ENCODE data around the gene DLG2. TPM values are rescaled to one million over a fixed set of nuclear protein-coding genes. Genes with fewer than 3 reads are reported as not detected.

DLG2 gene
- total RNA-seq, 2 experiments from 2014 or later, result 6.9 to 8.2 TPM

- Histone ChIP-seq H3K27ac (ENCODE audit: low read depth, low read length, poor library complexity, severe bottlenecking) (no peak overlapping the region), H3K4me3 (ENCODE audit: low read depth, low read length, poor library complexity, severe bottlenecking) (no peak overlapping the region), H3K79me2 (ENCODE audit: insufficient read depth, low read depth, low read length) (no peaks in the 10 kb centered on the region), H2AFZ (ENCODE audit: low read length) (no peak overlapping the region), H3K9me2 (ENCODE audit: insufficient read depth, low read length) (no peaks in the 10 kb centered on the region), H3K4me2 (ENCODE audit: low read length) (no peak overlapping the region), H3K36me3 (ENCODE audit: insufficient read depth, low read length) (no peaks in the 10 kb centered on the region), H3K4me1 (ENCODE audit: insufficient read depth, low read length, poor library complexity, severe bottlenecking) (no peaks in the 10 kb centered on the region), H4K20me1 (ENCODE audit: insufficient read depth, low read length) (no peaks in the 10 kb centered on the region), H3K9me3 (ENCODE audit: low read length) (no peaks in the 10 kb centered on the region)
- no peak for TF ChIP-seq CTCF (conservative IDR thresholded peaks at IDR 0.05; ENCODE audit: low read length)
- TF ChIP-seq EZH2phosphoT487 (IDR thresholded peaks at IDR 0.05; ENCODE audit: borderline replicate concordance, low read depth, low read length), result no peak
- ChIA-PET POLR2A (no interaction called here), CTCF (ENCODE audit: unreplicated experiment) (no interaction called here)
- intact Hi-C loops (cut with micrococcal nuclease; ENCODE audit: unreplicated experiment), result no loop called here
- DNase-seq (ENCODE audit: low spot score), result no peak
- BruUV-seq (replicated peaks), result no TSS peak
These were observed 1582.4 kb downstream of the DLG2 start for GRCh38 chr11:84044706-84045105.

- no peaks in the 10 kb centered on the region for H3K4me1 ChIP-seq (ENCODE audit: insufficient read depth, low read length, poor library complexity, severe bottlenecking)
- H3K4me3 ChIP-seq (ENCODE audit: low read depth, low read length, poor library complexity, severe bottlenecking), result no peak overlapping the region
- ChIA-PET CTCF (ENCODE audit: unreplicated experiment) (no interaction called here), POLR2A (interaction anchor here (0.7 to 1.0 kb wide), 2 partner anchors 31 to 59 kb away, joined by 3 read pairs; no protein-coding TSS in a partner anchor)
- no peak for TF ChIP-seq CTCF (conservative IDR thresholded peaks at IDR 0.05; ENCODE audit: low read length)
- no peak for TF ChIP-seq EZH2phosphoT487 (IDR thresholded peaks at IDR 0.05; ENCODE audit: borderline replicate concordance, low read depth, low read length)
- no peak overlapping the region for H3K27ac ChIP-seq (ENCODE audit: low read depth, low read length, poor library complexity, severe bottlenecking)
- no peaks in the 10 kb centered on the region for H3K9me2 ChIP-seq (ENCODE audit: insufficient read depth, low read length)
- H3K4me2 ChIP-seq (ENCODE audit: low read length), result no peak overlapping the region
- intact Hi-C loops (cut with micrococcal nuclease; ENCODE audit: unreplicated experiment), result no loop called here
- no peak overlapping the region for H2AFZ ChIP-seq (ENCODE audit: low read length)
- no peaks in the 10 kb centered on the region for H4K20me1 ChIP-seq (ENCODE audit: insufficient read depth, low read length)
- no peaks in the 10 kb centered on the region for H3K36me3 ChIP-seq (ENCODE audit: insufficient read depth, low read length)
- no peaks in the 10 kb centered on the region for H3K9me3 ChIP-seq (ENCODE audit: low read length)
- no peak for DNase-seq (ENCODE audit: low spot score)
- no peaks in the 10 kb centered on the region for H3K79me2 ChIP-seq (ENCODE audit: insufficient read depth, low read depth, low read length)
- no TSS peak for BruUV-seq (replicated peaks)
These were observed 1590.4 kb downstream of the DLG2 start for GRCh38 chr11:84036664-84037194.

GRCh38 chr11:84035645-84036044 is 1591.5 kb downstream of the DLG2 start:
- H3K4me1 ChIP-seq (ENCODE audit: insufficient read depth, low read length, poor library complexity, severe bottlenecking), result no peaks in the 10 kb centered on the region
- no peaks in the 10 kb centered on the region for H3K36me3 ChIP-seq (ENCODE audit: insufficient read depth, low read length)
- no peaks in the 10 kb centered on the region for H3K9me3 ChIP-seq (ENCODE audit: low read length)
- H2AFZ ChIP-seq (ENCODE audit: low read length), result no peak overlapping the region
- H3K79me2 ChIP-seq (ENCODE audit: insufficient read depth, low read depth, low read length), result no peaks in the 10 kb centered on the region
- H3K27ac ChIP-seq (ENCODE audit: low read depth, low read length, poor library complexity, severe bottlenecking), result no peak overlapping the region
- no peak for TF ChIP-seq EZH2phosphoT487 (IDR thresholded peaks at IDR 0.05; ENCODE audit: borderline replicate concordance, low read depth, low read length)
- no peak for TF ChIP-seq CTCF (conservative IDR thresholded peaks at IDR 0.05; ENCODE audit: low read length)
- DNase-seq (ENCODE audit: low spot score), result no peak
- no peak overlapping the region for H3K4me3 ChIP-seq (ENCODE audit: low read depth, low read length, poor library complexity, severe bottlenecking)
- ChIA-PET POLR2A (interaction anchor here (1.1 kb wide), 1 partner anchor 11 kb away, joined by 3 read pairs; no protein-coding TSS in a partner anchor), CTCF (ENCODE audit: unreplicated experiment) (no interaction called here)
- intact Hi-C loops (cut with micrococcal nuclease; ENCODE audit: unreplicated experiment), result no loop called here
- H3K4me2 ChIP-seq (ENCODE audit: low read length), result no peak overlapping the region
- no TSS peak for BruUV-seq (replicated peaks)
- H3K9me2 ChIP-seq (ENCODE audit: insufficient read depth, low read length), result no peaks in the 10 kb centered on the region
- no peaks in the 10 kb centered on the region for H4K20me1 ChIP-seq (ENCODE audit: insufficient read depth, low read length)
